Measurements from ENCODE around the gene TNPO1.

Gene TNPO1

GRCh38 chr5:72818866-72819534 is 2.5 kb downstream of the TNPO1 start:
- DNase-seq = peak; percentile 66

DNA sequence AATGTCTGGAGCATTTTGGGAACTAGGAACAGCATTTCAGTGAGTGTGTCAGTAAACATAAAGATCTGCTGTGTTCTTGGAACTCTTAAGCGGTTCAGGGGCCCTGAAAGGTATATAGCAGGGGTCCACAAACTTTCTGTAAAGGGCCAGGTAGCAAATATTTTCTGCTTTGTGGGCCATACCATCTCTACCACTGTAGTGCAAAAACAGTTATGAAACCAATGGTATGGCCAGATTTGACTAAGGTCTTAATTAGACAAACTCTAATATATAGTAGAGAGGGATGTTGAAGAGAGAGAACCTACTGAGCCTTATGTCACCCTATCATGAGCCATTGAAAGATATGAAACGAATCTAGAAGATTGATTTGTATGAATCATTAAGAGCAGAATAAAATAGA is 5.3 kb downstream of the TNPO1 start:
- no peak for DNase-seq

DNA sequence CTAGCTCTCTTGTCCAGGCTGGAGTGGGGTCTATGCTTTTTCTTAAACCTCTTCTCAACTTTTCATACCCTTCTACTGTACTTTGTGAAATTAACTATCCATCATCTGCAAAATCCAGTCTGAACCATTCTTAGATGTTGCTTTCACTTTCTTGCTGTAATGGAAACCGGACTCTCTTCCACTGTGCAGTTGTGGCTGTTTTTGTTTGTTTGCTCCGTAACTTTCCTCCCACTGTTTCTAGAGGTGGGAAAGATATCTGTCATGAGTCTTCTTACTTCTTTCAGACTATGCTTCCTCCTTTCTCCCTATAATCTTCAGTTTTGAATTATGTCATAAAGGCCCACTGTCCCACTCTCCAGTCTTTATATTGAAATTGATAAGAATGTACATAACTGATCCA is 6.5 kb downstream of the TNPO1 start:
- DNase-seq = no peak

- DNase-seq = no peak
Measured at GRCh38 chr5:72829707-72830106, 13.2 kb downstream of the TNPO1 start.

DNA sequence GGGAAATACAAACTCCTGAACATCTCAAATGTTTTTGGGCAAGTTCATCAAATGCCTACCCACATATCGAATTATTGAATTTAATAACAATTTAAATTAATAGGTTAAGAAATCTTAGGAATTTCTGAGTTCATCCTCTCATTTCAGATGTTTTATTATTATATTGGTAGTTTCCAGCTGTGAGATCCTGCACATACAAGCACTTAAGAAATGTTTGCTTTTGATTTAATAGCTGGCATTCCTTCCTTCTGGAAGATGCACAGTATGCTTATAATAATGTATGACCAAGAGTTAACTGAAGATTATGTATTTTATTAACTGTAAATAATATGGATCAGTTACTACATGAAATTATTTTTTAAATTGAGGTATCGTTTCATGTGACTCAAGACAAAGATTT is 13.9 kb downstream of the TNPO1 start:
- no peak for DNase-seq

DNA sequence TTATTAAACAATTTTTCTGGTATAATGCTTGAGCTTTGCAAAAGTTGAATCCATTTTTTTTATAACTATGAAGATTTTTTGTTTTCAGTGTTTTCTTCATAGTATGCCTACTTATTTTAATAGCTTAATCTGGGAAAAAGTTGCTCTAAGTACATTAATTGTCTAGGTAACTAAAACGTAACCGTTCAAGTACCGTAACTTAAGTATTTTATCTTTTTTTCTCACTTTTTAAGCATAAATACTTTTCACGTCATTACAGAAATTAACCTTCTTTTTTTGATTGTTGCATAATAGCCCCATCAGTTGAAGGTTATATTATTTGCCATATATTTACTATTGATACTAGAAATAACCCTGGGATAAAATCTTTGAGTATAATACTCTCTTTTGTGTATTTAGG is 15.2 kb downstream of the TNPO1 start:
- no peak for DNase-seq

DNA sequence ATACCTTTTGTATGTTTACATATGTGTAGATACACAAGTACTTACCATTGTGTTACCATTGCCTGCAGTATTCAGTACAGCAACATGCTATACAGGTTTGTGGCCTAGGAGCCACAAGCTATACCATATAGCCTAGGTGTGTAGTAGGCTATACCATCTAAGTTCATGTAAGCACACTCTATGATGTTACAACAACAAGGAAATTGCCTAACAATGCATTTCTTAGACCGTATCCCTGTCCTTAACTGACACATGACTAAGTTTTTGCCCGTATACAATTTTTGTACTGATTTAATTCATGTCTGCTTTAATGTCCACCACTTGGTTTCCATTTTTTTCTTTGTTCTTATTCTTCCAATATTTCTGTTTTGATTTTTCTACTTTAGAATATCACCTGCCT is 18.5 kb downstream of the TNPO1 start:
- DNase-seq = no peak

GRCh38 chr5:72835633-72836032 is 19.2 kb downstream of the TNPO1 start:
- no peak for DNase-seq

- no peak for DNase-seq
Measured at GRCh38 chr5:72836810-72837209, 20.3 kb downstream of the TNPO1 start.

DNA sequence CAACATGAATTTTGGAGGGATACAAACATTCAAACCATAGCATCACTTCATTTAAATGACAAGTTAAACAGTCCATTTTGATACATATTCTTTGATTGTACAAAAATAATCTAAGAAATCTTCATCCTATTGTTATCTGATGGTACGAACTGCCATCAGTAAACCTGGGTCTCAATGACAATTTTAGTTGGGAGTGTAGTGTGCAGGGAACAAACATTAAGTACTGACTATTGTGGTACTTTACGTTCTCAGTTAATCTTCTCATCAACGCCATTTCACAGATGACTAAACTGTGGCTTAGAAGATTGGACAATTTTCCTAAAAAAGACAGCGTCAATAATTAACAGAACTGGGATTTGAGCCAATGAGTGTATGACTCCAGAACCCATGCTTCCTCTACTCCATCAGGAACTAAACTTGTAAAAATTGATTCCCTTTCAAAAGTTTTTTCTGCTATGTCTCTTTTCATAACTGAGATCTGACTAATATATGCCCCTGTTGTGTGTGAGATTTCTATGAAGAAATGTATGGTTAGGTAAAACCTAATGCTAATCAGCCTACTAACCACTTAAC is 21.1 kb downstream of the TNPO1 start:
- no peak for DNase-seq

DNA sequence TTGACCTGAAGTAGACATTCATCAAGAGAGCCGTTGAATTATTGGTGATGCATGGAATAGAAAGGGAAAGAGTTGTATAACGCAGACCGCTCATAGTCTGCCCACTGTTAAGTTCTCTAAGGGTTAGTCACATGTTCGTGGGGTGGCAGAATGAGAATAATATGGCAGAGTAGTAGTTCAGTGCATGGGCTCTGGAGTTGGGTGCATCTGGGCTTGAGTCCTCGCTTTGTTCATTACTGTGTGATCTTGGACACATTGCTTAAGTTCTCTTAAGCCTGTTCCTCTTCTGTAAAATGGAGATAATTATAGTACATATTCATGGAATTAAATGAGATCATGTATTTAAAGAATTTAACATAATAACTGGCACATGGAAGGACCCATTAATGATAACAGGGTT is 23.6 kb downstream of the TNPO1 start:
- no peak for DNase-seq

- DNase-seq = no peak
Measured at GRCh38 chr5:72841756-72842535, 25.5 kb downstream of the TNPO1 start.

GRCh38 chr5:72842816-72843215 is 26.4 kb downstream of the TNPO1 start:
- no peak for DNase-seq

GRCh38 chr5:72844218-72844603 is 27.8 kb downstream of the TNPO1 start:
- no peak for DNase-seq

GRCh38 chr5:72845889-72846288 is 29.4 kb downstream of the TNPO1 start:
- no peak for DNase-seq

DNA sequence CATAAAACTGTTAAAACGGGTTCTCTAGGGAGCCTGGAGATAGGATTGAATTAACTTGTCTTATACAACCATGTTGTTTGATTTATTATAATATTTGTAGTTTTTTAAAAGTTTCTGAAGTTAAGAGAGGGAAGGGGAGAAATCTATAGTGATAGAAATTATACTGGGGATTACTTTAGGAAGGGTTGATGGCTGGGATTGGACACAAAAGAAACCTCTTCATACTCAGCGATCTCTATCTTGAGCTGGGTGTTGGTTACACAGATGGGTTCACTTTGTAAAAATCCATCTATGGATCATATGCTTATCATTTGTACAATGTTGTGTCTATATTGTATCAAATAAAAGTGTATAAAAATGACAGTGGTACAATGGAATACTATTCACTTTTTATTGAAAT is 30.0 kb downstream of the TNPO1 start:
- no peak for DNase-seq

DNA sequence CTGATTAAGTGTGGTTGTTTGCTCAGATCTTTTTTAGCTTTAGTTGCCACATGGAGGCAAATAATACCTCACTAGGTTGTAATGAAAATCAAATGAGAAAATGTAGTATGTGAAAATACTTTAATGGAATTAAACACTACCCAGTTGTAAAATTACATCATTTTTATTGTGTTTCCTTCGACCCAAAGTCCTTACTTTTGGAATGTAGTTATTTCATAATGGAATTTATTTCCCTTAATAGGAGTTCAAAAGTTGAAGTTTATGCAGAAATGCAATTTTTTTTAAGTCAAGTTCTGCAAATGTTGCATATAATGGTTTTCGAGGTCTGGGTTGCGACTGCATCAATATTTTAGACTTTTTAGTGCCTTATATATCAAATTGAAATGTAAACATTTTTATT is 31.0 kb downstream of the TNPO1 start:
- DNase-seq = no peak

DNA sequence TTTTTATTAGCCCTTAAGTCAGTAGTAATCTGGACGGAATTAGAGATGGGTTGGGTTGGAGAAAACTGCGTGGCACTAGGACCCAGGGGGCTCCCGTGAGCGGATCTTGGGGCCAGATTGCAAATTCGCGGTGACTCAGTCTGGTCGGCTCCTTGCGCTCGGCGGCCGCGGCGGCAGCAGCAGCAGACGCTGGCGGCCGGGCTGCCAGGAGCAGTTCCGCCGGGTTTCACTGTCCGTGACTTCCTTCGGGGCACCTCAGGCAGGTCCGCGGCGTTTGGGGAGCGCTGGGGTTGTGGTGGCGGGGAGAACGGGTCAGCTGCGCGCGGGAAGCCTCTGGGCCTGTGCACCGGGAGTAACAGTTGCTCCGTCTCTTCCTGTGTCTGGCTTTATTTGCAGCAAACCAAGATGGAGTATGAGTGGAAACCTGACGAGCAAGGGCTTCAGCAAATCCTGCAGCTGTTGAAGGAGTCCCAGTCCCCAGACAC is 31.6 kb downstream of the TNPO1 start:
- DNase-seq = peak; percentile 90

- DNase-seq = peak; percentile 62
Measured at GRCh38 chr5:72848474-72849428, 32.3 kb downstream of the TNPO1 start.

DNA sequence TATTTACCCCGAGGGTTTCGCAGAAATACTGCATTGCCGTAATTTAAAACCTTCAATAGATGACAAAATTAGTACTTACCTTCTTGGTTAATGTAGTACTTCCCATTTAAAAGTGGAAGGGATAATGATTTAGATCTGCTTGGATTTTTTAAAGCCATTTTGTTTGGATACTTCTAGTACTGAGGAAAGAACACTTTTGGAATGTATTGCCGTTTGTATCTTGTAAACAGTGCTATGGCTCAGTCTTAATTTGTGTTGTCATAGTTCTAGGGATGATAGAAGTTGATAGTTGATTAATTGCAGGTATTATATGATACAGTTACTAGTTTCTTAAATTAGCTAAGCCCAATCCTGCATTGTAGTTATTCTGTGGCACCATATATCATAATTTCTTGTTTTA is 33.1 kb downstream of the TNPO1 start:
- no peak for DNase-seq

DNA sequence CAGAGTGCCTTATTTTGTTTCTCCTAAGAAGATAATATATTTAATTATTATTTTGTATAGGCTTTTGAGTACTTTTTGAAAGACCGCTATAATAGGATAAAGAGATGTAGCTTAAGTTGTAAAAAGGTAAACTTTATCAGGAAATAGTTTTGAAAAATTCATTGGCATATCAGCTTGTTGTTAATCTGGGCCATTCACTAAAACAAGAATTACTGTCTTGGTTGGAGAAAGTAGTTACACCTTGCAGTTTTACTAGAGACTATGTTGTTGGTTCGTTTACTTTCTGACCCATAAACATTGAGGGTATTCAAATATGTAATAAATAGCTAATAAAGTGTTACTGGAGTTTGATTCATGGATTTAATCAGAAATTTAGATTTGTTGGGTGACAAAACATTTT is 33.7 kb downstream of the TNPO1 start:
- DNase-seq = no peak

DNA sequence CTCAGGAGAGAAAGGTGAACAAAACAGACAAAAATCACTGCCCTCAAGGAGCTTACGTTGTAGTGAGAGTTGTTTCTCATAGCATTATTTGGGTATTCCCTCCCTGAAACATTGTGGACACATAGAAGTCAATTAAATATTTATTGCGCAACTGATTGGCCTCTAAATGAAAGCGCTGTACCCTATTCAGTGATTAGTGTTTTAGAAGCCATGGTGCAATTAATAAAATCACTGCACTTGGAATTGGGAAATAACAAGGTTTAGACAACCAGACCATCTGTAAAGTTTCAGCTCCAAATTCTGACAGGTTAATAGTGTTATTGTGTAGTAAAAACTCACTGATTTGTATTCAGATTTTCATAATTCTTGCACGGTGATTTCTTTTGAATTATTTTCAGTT is 35.9 kb downstream of the TNPO1 start:
- no peak for DNase-seq

GRCh38 chr5:72854419-72854818 is 38.0 kb downstream of the TNPO1 start:
- no peak for DNase-seq
